ENCODE data around the gene L3HYPDH. TPM values are rescaled to one million over a fixed set of nuclear protein-coding genes. Genes with fewer than 3 reads are reported as not detected.

The L3HYPDH gene
- total RNA-seq, 1 donor: 44.5 TPM

- Histone ChIP-seq H3K27ac (ENCODE audit: low read depth, low read length) (no peak overlapping the region), H3K27me3 (ENCODE audit: insufficient read depth, low read length) (no peaks in the 10 kb centered on the region), H2AFZ (ENCODE audit: low read length) (no peak overlapping the region), H3K79me2 (ENCODE audit: insufficient read depth, low read length) (no peaks in the 10 kb centered on the region), H3K4me2 (ENCODE audit: insufficient read depth, low read length) (no peak overlapping the region), H4K20me1 (ENCODE audit: insufficient read depth, low read length) (no peaks in the 10 kb centered on the region), H3K9me3 (ENCODE audit: low read depth, low read length) (no peaks in the 10 kb centered on the region), H3K36me3 (ENCODE audit: insufficient read depth, low read length) (no peaks in the 10 kb centered on the region), H3K4me1 (ENCODE audit: insufficient read depth, low read length) (peaks cover 17% of the 10 kb centered on the region), H3K4me3 (ENCODE audit: insufficient read depth, low read length) (no peak overlapping the region)
- peak; percentile 6 for DNase-seq (ENCODE audit: insufficient read length, low spot score, missing footprints)
- no peak for TF ChIP-seq CTCF (IDR thresholded peaks at IDR 0.05; ENCODE audit: extremely low read depth, low read depth, low read length)
These were observed 54.4 kb downstream of the L3HYPDH start for GRCh38 chr14:59429790-59430189.

- H3K9me3 ChIP-seq (ENCODE audit: low read depth, low read length): no peaks in the 10 kb centered on the region
- no peaks in the 10 kb centered on the region for H4K20me1 ChIP-seq (ENCODE audit: insufficient read depth, low read length)
- H3K36me3 ChIP-seq (ENCODE audit: insufficient read depth, low read length): no peaks in the 10 kb centered on the region
- H2AFZ ChIP-seq (ENCODE audit: low read length): no peak overlapping the region
- H3K27ac ChIP-seq (ENCODE audit: low read depth, low read length): peak overlapping the region; percentile 57
- H3K4me3 ChIP-seq (ENCODE audit: insufficient read depth, low read length): no peak overlapping the region
- H3K79me2 ChIP-seq (ENCODE audit: insufficient read depth, low read length): no peaks in the 10 kb centered on the region
- peak overlapping the region; percentile 12 for H3K4me2 ChIP-seq (ENCODE audit: insufficient read depth, low read length)
- peak; percentile 89 for DNase-seq (ENCODE audit: insufficient read length, low spot score, missing footprints)
- peaks cover 17% of the 10 kb centered on the region for H3K4me1 ChIP-seq (ENCODE audit: insufficient read depth, low read length)
- peak; percentile 38 for TF ChIP-seq CTCF (IDR thresholded peaks at IDR 0.05; ENCODE audit: extremely low read depth, low read depth, low read length)
- H3K27me3 ChIP-seq (ENCODE audit: insufficient read depth, low read length): no peaks in the 10 kb centered on the region
These were observed 55.6 kb downstream of the L3HYPDH start for GRCh38 chr14:59428581-59429012.

GRCh38 chr14:59427653-59428580, 56.3 kb downstream of the L3HYPDH start:
- Histone ChIP-seq H3K9me3 (ENCODE audit: low read depth, low read length) (no peaks in the 10 kb centered on the region), H3K27ac (ENCODE audit: low read depth, low read length) (peak overlapping the region; percentile 57), H2AFZ (ENCODE audit: low read length) (no peak overlapping the region), H3K27me3 (ENCODE audit: insufficient read depth, low read length) (no peaks in the 10 kb centered on the region), H3K4me2 (ENCODE audit: insufficient read depth, low read length) (peak overlapping the region; percentile 12), H3K36me3 (ENCODE audit: insufficient read depth, low read length) (no peaks in the 10 kb centered on the region), H3K79me2 (ENCODE audit: insufficient read depth, low read length) (no peaks in the 10 kb centered on the region), H3K4me3 (ENCODE audit: insufficient read depth, low read length) (no peak overlapping the region), H3K4me1 (ENCODE audit: insufficient read depth, low read length) (peaks cover 18% of the 10 kb centered on the region), H4K20me1 (ENCODE audit: insufficient read depth, low read length) (no peaks in the 10 kb centered on the region)
- no peak for TF ChIP-seq CTCF (IDR thresholded peaks at IDR 0.05; ENCODE audit: extremely low read depth, low read depth, low read length)
- DNase-seq (ENCODE audit: insufficient read length, low spot score, missing footprints): peak; percentile 48

- H3K36me3 ChIP-seq (ENCODE audit: insufficient read depth, low read length): no peaks in the 10 kb centered on the region
- H3K4me3 ChIP-seq (ENCODE audit: insufficient read depth, low read length): no peak overlapping the region
- H3K27ac ChIP-seq (ENCODE audit: low read depth, low read length): no peak overlapping the region
- H3K27me3 ChIP-seq (ENCODE audit: insufficient read depth, low read length): no peaks in the 10 kb centered on the region
- H3K9me3 ChIP-seq (ENCODE audit: low read depth, low read length): no peaks in the 10 kb centered on the region
- DNase-seq (ENCODE audit: insufficient read length, low spot score, missing footprints): peak; percentile 23
- no peaks in the 10 kb centered on the region for H4K20me1 ChIP-seq (ENCODE audit: insufficient read depth, low read length)
- no peaks in the 10 kb centered on the region for H3K79me2 ChIP-seq (ENCODE audit: insufficient read depth, low read length)
- H3K4me2 ChIP-seq (ENCODE audit: insufficient read depth, low read length): no peak overlapping the region
- H2AFZ ChIP-seq (ENCODE audit: low read length): no peak overlapping the region
- peak; percentile 6 for TF ChIP-seq CTCF (IDR thresholded peaks at IDR 0.05; ENCODE audit: extremely low read depth, low read depth, low read length)
- peaks cover 29% of the 10 kb centered on the region for H3K4me1 ChIP-seq (ENCODE audit: insufficient read depth, low read length)
These were observed 58.8 kb downstream of the L3HYPDH start for GRCh38 chr14:59425322-59425935.

Data from osteoblast (primary cell).